Fibroblast of skin of scalp (primary cell): Measurements from ENCODE around the gene PDCD11. TPM values are rescaled to one million over a fixed set of nuclear protein-coding genes. Genes with fewer than 3 reads are reported as not detected.
"Not testable (repeated sequence)": the region's sequence is repeated elsewhere in the genome, so short reads cannot be mapped to it uniquely, and the experiment has no call there.

Experiments
- DNase-seq: peaks from one replicate; pipeline ENCODE4 v3.0.0-alpha.2; 2013
- polyA plus RNA-seq, 2 experiments: library from polyadenylated mRNA; unstranded; fragments of 120-200 nt; gene quantifications; one replicate each; pipeline ENCODE4 v1.2.1, GENCODE V29; 2013; ENCODE audit not compliant: insufficient read length in 2 of 2

PDCD11 gene
- 24.9 TPM for polyA plus RNA-seq (2013, experiment 1 of 2; ENCODE audit: insufficient read length)
- polyA plus RNA-seq (2013, experiment 2 of 2; ENCODE audit: insufficient read length): 23.4 TPM

DNA sequence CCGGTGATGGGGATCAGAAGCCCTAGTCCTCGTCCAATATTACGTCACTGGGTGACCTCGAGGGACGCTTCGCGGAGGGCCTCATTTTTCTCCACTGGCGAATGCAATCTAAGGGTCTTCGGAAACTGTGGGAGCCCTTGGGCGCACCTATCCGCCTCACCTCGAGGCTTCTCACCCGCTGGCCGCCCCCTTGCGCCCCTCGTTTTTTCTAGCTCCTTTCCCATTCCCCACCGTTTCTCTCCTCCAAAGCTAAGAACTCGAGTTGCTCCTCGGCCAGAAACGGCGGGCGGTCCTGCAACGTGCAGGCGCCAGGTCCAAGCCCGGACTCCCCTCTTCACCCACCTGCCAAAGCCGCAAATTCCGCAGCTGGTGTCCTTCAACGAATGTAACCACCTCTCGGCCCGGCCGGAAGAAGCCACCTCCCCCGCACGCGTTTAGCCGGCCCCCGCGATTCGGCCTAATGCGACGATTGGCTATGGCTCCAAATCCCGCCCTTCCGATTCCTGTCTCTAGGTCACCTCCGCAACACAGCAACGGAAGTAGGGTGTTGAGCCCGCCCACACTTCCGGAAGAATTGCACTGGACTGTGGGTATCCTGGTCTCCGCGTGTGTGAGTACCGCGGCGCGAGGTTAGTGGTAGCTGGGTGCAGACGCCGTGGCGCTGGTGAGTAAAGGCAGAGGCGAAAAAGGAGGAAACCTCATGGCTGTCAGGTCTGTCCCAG, at the start of gene PDCD11, which contains the start of gene ATP5MK:
PDCD11 (plus strand) TSS at position 560 of the 722 bp plus-strand sequence. CDS start 1,801 bp downstream, outside the sequence.
ATP5MK (minus strand) TSS at position 409 of the 722 bp plus-strand sequence. CDS start 4,018 bp downstream, outside the sequence.
- peak; percentile 97 for DNase-seq

- no peak for DNase-seq
Observed at GRCh38 chr10:103350175-103350516, 46.3 kb upstream of the PDCD11 start.

GRCh38 chr10:103350517-103351260, 45.7 kb upstream of the PDCD11 start, which contains the start of gene PCGF6:
Gene PCGF6 (minus strand): TSS chr10:103351140. CDS start chr10:103351066, 74 bp downstream.
- peak; percentile 86 for DNase-seq

- no peak for DNase-seq
Observed at GRCh38 chr10:103353281-103353680, 43.1 kb upstream of the PDCD11 start.

- not testable (repeated sequence) for DNase-seq
Observed at GRCh38 chr10:103354567-103354966, 41.9 kb upstream of the PDCD11 start.

GRCh38 chr10:103355906-103356599, 40.4 kb upstream of the PDCD11 start:
- DNase-seq: no peak

GRCh38 chr10:103359493-103359892, 36.9 kb upstream of the PDCD11 start:
- DNase-seq: not testable (repeated sequence)

DNA sequence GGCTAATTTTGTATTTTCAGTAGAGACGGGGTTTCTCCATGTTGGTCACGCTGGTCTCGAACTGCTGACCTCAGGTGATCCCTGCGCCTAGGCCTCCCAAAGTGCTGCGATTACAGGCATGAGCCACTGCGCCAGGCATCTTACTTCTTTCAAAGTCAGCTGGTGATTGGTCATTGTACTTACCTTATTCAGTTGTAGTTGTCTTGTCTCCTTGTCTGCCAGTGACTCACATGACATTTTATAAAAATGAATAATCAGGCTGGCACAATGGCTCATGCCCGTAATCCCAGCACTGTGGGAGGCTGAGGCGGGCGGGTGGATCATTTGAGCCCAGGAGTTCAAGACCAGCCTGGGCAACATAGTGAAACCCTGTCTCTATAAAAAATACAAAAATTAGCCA, 35.6 kb upstream of the PDCD11 start:
- DNase-seq: not testable (repeated sequence)

- no peak for DNase-seq
Observed at GRCh38 chr10:103367379-103367781, 29.0 kb upstream of the PDCD11 start.

GRCh38 chr10:103367782-103368518, 28.5 kb upstream of the PDCD11 start, which contains the start of gene TAF5:
Gene TAF5 (plus strand): TSS chr10:103367976. CDS start chr10:103367990, 14 bp downstream.
- DNase-seq: peak; percentile 96

DNA sequence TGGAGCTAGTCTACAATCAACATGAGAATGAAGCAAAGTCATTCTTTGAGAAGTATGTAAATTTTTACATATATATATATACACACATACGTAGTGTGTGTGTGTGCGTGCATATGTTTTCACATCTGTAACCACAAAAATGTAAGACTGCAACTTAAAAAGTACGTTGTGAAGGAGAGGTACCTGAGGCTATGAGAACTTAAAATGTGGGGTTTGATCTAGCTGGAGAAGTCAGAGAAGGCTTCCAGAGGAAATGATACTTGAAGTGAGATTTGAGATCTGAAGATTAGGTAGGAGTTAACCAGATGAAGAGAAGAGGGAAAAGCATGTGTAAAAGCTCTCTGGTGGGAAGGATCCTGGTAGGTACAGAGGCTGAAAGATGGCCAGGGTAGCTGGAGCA, 22.9 kb upstream of the PDCD11 start:
- DNase-seq: no peak

DNA sequence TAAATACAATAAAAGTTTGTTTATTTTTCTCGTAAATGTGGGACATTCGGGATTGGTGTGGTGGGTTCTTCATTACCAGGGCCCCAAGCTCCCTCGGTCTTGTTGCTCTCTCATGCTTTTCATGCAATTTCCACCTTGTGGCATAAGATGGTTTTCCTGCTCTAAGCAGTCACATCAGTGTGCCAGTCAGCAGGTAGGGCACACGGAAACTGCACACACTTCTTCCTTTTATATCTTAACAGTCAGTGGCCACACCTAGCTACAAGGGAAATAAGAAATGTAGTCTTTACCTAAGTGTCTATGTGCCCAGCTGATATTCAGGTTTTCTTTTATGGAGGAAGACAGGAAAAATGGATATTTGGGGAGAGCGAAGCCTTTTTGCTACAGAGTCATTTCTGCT, 22.2 kb upstream of the PDCD11 start:
- DNase-seq: no peak

DNA sequence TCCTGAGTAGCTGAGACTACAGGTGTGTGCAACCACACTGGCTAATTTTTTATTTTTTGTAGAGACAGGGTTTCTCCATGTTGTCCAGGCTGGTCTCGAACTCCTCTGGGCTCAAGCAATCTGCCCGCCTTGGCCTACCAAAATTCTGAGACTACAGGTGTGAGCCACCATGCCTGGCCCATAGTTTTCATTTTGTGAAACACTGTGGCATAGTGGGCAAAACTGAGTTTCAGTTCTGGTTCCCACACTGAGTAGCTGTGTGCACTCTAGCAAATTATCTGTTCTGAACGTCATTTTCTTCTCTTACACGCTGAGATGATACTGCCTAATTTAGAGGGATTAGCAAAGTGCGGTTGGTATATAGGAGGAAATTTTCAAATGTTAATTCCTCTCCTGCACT, 13.7 kb upstream of the PDCD11 start:
- DNase-seq: no peak

GRCh38 chr10:103394180-103394579, 2.2 kb upstream of the PDCD11 start:
- DNase-seq: no peak

- DNase-seq: no peak
Observed at GRCh38 chr10:103395754-103396066, 716 bp upstream of the PDCD11 start.

DNA sequence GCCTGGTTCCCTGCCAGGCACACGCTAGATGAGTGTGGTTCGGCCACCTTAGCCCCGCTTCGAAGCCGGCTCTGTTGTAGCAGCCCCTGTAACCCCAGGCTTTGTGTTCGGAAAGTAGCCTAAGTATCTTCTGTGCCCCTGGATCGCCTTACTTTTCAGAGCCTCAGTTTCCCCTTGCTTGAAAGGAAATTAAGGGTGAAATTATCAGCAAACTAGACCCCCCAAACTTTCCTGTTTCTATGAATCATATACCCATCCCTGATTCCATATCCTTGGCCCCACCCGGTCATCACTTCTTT, 312 bp downstream of the PDCD11 start:
- DNase-seq: no peak

DNA sequence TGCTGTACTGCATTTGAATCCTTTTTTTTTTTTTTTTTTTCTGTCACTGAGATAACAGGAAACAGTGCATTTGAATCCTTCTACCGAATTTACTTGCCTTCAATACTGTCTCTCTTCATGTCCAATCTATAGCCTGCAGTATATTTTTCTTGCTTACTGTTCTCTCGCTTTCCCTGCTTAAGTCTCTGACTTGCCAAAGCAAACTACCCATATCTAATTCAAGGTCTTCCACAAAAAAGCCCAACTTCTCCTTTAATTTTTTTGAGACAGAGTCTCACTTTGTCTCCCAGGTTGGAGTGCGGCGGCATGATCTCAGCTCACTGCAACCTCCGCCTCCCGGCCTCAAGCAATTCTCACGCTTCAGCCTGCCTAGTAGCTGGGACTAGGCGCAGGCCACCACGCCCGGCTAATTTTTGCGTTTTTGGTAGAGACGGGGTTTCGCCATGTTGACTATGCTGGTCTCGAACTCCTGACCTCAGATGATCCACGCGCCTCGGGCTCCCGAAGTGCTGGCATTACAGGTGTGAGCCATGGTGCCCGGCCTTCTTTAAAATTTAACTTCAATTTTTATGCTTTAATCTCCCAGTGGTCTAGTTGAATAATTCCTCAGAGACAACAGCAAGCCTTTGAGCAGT, 882 bp downstream of the PDCD11 start:
- DNase-seq: no peak

- no peak for DNase-seq
Observed at GRCh38 chr10:103413564-103413963, 17.1 kb downstream of the PDCD11 start.

- no peak for DNase-seq
Observed at GRCh38 chr10:103415581-103415980, 19.2 kb downstream of the PDCD11 start.

GRCh38 chr10:103416436-103417147, 20.2 kb downstream of the PDCD11 start:
- peak; percentile 63 for DNase-seq

- not testable (repeated sequence) for DNase-seq
Observed at GRCh38 chr10:103417148-103417469, 20.7 kb downstream of the PDCD11 start.
